22Rv1 (cell line): ENCODE data around the gene ATXN1L.
"Not testable (repeated sequence)": the region's sequence is repeated elsewhere in the genome, so short reads cannot be mapped to it uniquely, and the experiment has no call there.

Experiments
- H3K27ac ChIP-seq: fragments of 450-650 bp; 2 replicates; pipeline ENCODE4 v1.5.1; 2017
- CTCF ChIP-seq: fragments of 450-650 bp; IDR thresholded peaks from 2 replicates; pipeline ENCODE4 v1.5.1; 2017; ENCODE audit warnings: mild to moderate bottlenecking
- ZFX ChIP-seq: fragments of 450-650 bp; IDR thresholded peaks from 2 replicates; pipeline ENCODE4 v1.6.1; 2017; ENCODE audit warnings: antibody characterized with exemption, borderline replicate concordance

The ATXN1L gene

DNA sequence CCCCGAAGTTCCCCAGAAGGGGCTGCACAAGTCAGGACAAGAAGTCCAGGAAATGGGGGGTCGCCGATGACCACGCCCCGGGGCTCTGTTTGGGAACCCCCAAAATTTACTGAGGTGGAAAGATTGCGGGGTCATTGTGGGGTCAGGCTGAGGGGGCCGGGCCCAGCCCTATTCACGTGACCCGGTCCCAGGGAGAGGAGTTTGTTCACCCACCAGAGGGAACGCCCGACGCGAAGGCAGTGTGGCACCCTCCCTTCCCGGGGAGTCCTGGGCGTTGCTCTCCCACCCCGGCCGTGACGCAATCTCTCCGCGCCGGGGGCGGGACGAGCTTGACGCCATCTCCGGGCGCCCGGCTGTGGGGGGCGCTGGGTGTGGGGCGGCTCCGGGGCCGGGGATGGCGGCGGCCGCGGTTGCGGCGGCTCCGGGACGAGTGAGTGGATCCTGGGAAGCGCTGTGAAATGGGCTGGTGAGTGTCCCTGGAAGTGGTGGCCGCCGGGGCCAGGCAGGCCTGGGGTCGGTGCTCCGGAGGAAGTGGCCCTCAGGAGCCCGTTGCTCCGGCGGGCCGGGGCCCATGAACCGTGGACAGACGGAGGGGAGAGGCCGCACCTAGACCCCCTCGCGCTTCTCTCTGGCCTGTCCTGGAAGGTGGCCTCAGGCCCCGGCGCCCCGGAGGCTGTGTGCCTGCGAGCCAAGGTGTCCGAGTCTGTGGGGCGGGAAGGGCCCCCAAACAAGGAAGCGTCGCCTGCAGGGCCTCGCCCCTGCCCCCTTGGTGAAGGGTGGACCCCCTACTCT, at the start of gene ATXN1L:
Gene ATXN1L, plus strand, starts transcription at position 338 of the 792 bp plus-strand sequence. CDS start 3,765 bp downstream, outside the sequence.
- TF ChIP-seq CTCF (no peak), ZFX (no peak)

DNA sequence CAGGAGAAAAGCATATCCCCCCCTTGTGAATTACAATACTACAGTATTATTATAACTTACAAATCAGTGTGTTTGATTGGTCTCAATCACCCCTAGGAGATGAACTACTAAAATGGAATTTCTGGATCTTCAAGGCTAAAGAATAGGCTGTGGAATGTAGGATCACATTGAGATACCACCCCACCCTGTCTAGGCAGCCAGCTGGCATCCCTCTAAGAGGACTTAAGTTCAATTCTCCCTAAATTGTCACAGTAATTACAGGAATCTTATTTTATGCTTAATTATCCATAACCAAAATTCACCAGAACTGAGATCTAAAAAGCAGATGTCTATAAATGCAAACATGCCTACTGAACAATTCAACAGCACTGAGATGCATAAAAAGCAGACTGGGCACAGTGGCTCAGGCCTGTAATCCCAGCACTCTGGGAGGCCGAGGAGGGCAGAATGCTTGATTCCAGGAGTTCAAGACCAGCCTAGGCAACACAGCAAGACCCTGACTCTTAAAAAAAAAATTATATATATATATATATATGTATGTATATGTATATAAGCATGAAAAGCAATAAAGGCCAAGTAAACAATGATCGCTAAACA, 49.2 kb upstream of the ATXN1L start:
- TF ChIP-seq CTCF (no peak), ZFX (no peak)

More for the DNA sequence above, at the start of gene ATXN1L:
- H3K27ac ChIP-seq = peak within 1 kb of the TSS; percentile 52

GRCh38 chr16:71803305-71803690, 42.5 kb upstream of the ATXN1L start:
- TF ChIP-seq ZFX (no peak), CTCF (no peak)
- H3K27ac ChIP-seq = no peak overlapping the region

More for the DNA sequence above, 49.2 kb upstream of the ATXN1L start:
- H3K27ac ChIP-seq = no peak overlapping the region

DNA sequence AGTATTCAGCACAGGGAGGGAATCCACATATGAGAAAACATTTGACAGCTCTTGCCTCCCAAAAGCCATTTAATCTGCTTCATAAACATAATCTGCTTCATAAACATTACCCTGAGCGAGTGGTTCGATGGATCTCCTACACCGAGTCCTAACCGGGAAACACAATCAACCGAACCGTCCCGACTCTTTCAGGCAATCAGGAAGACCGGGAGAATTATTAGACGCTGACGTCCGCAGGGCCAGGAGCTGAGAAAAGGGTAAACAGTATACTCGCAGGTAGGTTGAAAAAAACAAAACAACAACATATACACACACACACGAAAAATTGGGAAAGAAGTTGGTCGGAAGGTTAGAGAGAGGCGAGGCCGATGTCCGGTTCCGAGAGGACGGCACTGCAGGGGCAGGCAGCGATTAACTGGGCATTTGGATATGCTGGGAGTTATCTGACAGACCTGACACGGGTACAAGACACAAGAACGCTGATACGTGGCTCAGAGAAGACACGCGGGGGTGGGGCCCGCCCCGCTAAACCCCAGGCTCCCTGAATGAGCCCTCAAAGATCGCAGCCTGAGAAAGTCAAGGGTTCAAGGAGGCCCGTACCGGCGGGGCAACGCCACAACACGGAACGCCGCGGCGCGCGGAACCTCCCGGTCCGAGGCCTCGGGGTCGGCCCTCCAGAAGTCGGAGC, 37.7 kb upstream of the ATXN1L start:
- H3K27ac ChIP-seq = peak overlapping the region; percentile 92
- no peak for TF ChIP-seq CTCF
- no peak for TF ChIP-seq ZFX

GRCh38 chr16:71808593-71809459, 37.0 kb upstream of the ATXN1L start, which contains the start of gene AP1G1:
Gene AP1G1, minus strand, starts transcription at chr16:71808834. Its CDS starts 19,355 bp downstream, at chr16:71789479.
- TF ChIP-seq CTCF = no peak
- TF ChIP-seq ZFX = no peak
- H3K27ac ChIP-seq = peak within 1 kb of the TSS; percentile 92

DNA sequence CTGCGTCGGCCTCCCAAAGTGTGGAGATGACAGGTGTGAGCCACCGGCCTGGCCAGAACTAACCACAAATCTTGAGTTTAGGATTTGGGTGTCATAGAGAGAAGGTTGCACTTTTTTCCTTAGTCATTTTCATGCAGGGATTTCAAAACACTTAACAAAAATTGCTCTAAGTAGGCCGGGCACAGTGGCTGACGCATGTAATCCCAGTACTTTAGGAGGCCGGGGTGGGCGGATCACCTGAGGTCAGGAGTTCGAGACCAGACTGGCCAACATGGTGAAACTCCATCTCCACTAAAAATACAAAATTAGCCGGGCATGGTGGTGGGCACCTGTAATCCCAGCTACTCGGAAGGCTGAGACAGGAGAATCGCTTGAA, 35.6 kb upstream of the ATXN1L start:
- H3K27ac ChIP-seq = peak overlapping the region; percentile 92

GRCh38 chr16:71811261-71811803, 34.4 kb upstream of the ATXN1L start:
- no peak overlapping the region for H3K27ac ChIP-seq
- TF ChIP-seq CTCF = no peak
- TF ChIP-seq ZFX = no peak

DNA sequence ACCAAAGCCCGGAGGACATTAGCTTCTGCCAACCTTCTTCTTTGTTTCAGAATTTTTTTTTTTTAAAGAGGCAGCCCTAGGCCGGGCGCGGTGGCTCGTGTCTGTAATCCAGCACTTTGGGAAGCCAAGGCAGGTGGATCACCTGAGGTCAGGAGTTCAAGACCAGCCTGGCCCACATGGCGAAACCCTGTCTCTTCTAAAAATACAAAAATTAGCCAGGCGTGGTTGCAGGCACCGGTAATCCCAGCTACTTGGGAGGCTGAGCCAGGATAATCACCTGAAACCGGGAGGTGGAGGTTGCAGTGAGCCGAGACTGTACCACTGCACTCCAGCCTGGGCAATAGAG, 28.6 kb upstream of the ATXN1L start:
- H3K27ac ChIP-seq = not testable (repeated sequence)
